Ishikawa (cell line): ENCODE data around the gene NSMF.

Source experiments
- CEBPB ChIP-seq: IDR thresholded peaks from 2 replicates; pipeline ENCODE4 v1.6.1; 2012
- CREB1 ChIP-seq: IDR thresholded peaks from 2 replicates; pipeline ENCODE4 v1.6.1; 2012; ENCODE audit warnings: low read depth
- EGR1 ChIP-seq: IDR thresholded peaks from 2 replicates; pipeline ENCODE4 v1.6.1; 2012
- EP300 ChIP-seq: IDR thresholded peaks from 2 replicates; pipeline ENCODE4 v1.6.1; 2012; ENCODE audit warnings: borderline replicate concordance
- FOXM1 ChIP-seq: IDR thresholded peaks from 2 replicates; pipeline ENCODE4 v1.6.1; 2012; ENCODE audit warnings: low read depth, borderline replicate concordance
- NFIC ChIP-seq: IDR thresholded peaks from 2 replicates; pipeline ENCODE4 v1.6.1; 2012
- RAD21 ChIP-seq: IDR thresholded peaks from 2 replicates; pipeline ENCODE4 v1.6.1; 2012; ENCODE audit warnings: low read depth
- TAF1 ChIP-seq: IDR thresholded peaks from 2 replicates; pipeline ENCODE4 v1.6.1; 2012; ENCODE audit warnings: low read depth, mild to moderate bottlenecking
- TCF12 ChIP-seq: IDR thresholded peaks from 2 replicates; pipeline ENCODE4 v1.6.1; 2012; ENCODE audit warnings: low read depth
- TEAD4 ChIP-seq: IDR thresholded peaks from 2 replicates; pipeline ENCODE4 v1.6.1; 2012
- YY1 ChIP-seq: IDR thresholded peaks from 2 replicates; pipeline ENCODE4 v1.6.1; 2012; ENCODE audit warnings: low read depth
- ZBTB7A ChIP-seq: IDR thresholded peaks from 2 replicates; pipeline ENCODE4 v1.6.1; 2012; ENCODE audit warnings: low read depth
- TF ChIP-seq, protein P1 (sequence below): IDR thresholded peaks from 2 replicates; pipeline ENCODE4 v1.6.1; 2012; ENCODE audit warnings: low read depth, mild to moderate bottlenecking
- TF ChIP-seq, protein P2 (sequence below): IDR thresholded peaks from 2 replicates; pipeline ENCODE4 v1.6.1; 2012
- TF ChIP-seq, protein P3 (sequence below): IDR thresholded peaks from 2 replicates; pipeline ENCODE4 v1.6.1; 2012

The NSMF gene

DNA sequence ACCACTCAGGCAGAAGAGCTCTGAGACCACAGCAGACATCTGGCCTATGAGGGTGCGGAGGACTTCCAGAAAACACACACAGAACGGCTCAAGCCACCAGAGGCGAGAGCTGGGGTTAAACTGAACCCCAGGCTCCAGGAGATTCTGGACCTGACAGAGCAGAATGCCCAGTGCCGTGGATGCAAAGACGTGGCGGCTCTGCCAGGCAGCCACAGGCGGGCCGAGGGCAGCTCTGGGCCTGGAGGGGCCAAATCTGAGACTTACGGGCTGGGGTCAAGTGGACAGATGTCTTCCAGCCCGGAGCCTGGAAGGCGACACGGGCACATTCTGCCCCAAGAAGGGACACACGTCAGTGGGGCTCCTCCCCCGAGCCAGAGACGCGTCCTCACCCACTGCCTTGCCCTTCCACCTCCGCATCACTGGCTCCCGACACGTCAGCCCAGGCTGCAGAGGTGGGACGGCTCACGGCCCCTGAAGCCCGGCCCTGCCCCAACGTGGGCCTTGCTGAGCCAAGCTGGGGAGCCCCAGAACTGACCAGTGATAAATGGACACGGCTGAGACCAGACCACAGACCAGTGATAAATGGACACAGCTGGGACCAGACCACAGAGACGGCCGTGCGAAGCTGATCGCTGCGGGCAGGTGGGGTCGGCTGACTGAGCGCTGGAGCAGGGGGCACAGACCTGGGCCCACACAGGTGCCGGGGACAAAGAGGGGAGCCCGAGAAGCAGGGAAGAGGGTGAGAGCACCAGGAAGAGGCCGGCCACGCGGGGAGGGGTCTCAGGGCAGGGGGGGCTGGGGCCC, 40.9 kb upstream of the NSMF start:
- no peak for TF ChIP-seq RAD21
- TF ChIP-seq NFIC = no peak
- TF ChIP-seq EP300 = no peak
- TF ChIP-seq, protein P1, sequence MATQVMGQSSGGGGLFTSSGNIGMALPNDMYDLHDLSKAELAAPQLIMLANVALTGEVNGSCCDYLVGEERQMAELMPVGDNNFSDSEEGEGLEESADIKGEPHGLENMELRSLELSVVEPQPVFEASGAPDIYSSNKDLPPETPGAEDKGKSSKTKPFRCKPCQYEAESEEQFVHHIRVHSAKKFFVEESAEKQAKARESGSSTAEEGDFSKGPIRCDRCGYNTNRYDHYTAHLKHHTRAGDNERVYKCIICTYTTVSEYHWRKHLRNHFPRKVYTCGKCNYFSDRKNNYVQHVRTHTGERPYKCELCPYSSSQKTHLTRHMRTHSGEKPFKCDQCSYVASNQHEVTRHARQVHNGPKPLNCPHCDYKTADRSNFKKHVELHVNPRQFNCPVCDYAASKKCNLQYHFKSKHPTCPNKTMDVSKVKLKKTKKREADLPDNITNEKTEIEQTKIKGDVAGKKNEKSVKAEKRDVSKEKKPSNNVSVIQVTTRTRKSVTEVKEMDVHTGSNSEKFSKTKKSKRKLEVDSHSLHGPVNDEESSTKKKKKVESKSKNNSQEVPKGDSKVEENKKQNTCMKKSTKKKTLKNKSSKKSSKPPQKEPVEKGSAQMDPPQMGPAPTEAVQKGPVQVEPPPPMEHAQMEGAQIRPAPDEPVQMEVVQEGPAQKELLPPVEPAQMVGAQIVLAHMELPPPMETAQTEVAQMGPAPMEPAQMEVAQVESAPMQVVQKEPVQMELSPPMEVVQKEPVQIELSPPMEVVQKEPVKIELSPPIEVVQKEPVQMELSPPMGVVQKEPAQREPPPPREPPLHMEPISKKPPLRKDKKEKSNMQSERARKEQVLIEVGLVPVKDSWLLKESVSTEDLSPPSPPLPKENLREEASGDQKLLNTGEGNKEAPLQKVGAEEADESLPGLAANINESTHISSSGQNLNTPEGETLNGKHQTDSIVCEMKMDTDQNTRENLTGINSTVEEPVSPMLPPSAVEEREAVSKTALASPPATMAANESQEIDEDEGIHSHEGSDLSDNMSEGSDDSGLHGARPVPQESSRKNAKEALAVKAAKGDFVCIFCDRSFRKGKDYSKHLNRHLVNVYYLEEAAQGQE = no peak
- TF ChIP-seq ZBTB7A = no peak
- TF ChIP-seq, protein P2, sequence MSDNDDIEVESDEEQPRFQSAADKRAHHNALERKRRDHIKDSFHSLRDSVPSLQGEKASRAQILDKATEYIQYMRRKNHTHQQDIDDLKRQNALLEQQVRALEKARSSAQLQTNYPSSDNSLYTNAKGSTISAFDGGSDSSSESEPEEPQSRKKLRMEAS = no peak
- TF ChIP-seq TCF12 = no peak
- no peak for TF ChIP-seq YY1
- TF ChIP-seq TEAD4 = no peak
- TF ChIP-seq EGR1 = no peak
- no peak for TF ChIP-seq TAF1
- TF ChIP-seq, protein P3, sequence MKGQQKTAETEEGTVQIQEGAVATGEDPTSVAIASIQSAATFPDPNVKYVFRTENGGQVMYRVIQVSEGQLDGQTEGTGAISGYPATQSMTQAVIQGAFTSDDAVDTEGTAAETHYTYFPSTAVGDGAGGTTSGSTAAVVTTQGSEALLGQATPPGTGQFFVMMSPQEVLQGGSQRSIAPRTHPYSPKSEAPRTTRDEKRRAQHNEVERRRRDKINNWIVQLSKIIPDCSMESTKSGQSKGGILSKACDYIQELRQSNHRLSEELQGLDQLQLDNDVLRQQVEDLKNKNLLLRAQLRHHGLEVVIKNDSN = no peak
- TF ChIP-seq CREB1 = no peak
- TF ChIP-seq CEBPB = no peak
- TF ChIP-seq FOXM1 = no peak

DNA sequence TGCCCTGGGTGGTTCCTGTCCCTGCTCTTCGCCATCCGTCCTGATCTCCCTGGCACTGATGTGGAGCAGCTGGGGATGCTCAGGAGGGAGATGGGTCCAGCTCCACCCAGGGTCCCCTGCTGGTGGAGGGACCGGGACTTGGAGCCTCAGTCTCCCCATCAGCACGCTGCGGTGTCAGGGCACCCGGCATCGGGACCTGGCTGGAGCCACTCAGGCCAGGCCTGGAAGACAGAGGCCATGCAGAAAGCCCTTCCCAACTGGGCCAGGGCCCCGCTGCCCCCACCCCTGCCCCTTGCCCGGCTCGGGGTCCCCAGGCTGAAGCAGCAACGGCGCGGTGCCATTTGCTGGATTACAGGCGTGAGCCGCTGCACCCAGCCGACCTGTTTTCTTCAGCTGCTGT, 40.3 kb upstream of the NSMF start:
- TF ChIP-seq RAD21 (no peak), TAF1 (no peak), CREB1 (no peak), CEBPB (no peak)
- TF ChIP-seq, protein P1 = no peak
- TF ChIP-seq, protein P3 = no peak
- TF ChIP-seq, protein P2 = no peak

DNA sequence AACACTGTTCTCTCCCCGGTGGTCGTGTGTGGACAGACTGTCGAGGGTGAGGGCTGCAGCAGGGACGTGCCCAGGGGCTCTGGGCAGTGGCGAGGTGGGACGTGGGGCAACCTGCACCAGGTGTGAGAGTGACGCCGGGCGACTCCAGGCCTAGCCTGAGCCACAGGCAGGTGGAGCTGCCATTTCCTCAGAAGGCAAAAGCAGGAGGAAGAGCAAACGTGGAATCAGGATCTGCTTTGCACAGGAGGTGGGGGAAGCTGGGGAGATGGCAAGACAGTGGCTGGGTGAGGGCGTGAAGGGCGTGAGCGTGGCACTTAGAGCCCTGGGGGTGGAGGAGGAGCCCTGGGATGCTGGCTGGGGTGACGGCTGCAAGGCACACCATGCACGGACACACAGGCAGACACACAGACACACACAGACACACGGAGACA, 39.6 kb upstream of the NSMF start:
- TF ChIP-seq, protein P1 = no peak
- TF ChIP-seq TEAD4 = no peak
- TF ChIP-seq, protein P2 = no peak
- no peak for TF ChIP-seq ZBTB7A
- no peak for TF ChIP-seq RAD21
- TF ChIP-seq TCF12 = no peak
- TF ChIP-seq EP300 = no peak
- no peak for TF ChIP-seq YY1
- TF ChIP-seq CEBPB = no peak
- no peak for TF ChIP-seq CREB1
- TF ChIP-seq, protein P3 = no peak
- no peak for TF ChIP-seq FOXM1
- no peak for TF ChIP-seq TAF1
- TF ChIP-seq NFIC = no peak
- TF ChIP-seq EGR1 = no peak
